Measurements from ENCODE around the gene BMPR1A.
"Not testable (repeated sequence)": the region's sequence is repeated elsewhere in the genome, so short reads cannot be mapped to it uniquely, and the experiment has no call there.

The BMPR1A gene

DNA sequence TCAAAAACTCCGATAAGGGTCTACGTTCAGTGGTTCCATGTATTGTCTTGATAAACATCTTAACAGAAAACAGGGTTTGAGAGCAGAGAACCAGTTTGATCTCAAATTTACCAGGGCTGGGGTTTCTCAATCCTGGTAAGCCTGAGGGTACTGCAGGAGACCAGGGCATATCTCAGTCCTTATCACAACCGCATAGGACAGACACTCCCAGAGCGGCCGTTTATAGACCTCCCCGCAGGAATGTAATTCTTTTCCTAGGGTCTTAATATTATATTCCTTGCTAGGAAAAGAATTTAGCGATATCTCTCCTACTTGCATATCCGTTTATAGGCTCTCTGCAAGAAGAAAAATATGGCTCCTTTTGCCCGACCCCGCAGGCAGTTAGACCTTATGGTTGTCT, 196.3 kb downstream of the BMPR1A start:
- peak in 1 of 3 donors; percentile 22 for DNase-seq
- Histone ChIP-seq H3K9me3 (ENCODE audit: control extremely low read depth in 1 of 5, control insufficient read depth in 4 of 5, insufficient read depth in 2 of 5, low read depth in 1 of 5, low read length in 4 of 5) (peaks cover 0 to 14% (median 4%) of the 10 kb centered on the region in 5 experiments), H3K4me1 (ENCODE audit: control extremely low read depth in 1 of 4, control insufficient read depth in 4 of 4, insufficient read depth in 4 of 4, low read length in 3 of 4) (peaks cover 0 to 12% (median 6%) of the 10 kb centered on the region in 4 experiments)
- CTCF ChIA-PET; H3K4me3 ChIP-seq (ENCODE audit: control insufficient read depth in 1 of 7, extremely low read depth in 1 of 7, insufficient read depth in 4 of 7, low read depth in 2 of 7, low read length in 6 of 7); H3K27me3 ChIP-seq (replicated peaks in 2 of 5; ENCODE audit: control insufficient read depth in 4 of 5, insufficient read depth in 5 of 5, low read length in 4 of 5); H3K27ac ChIP-seq (ENCODE audit: insufficient read depth in 1 of 2, low read depth in 1 of 2, low read length in 2 of 2, poor library complexity in 1 of 2, severe bottlenecking in 2 of 2); POLR2A ChIA-PET; H3K36me3 ChIP-seq (ENCODE audit: control insufficient read depth in 4 of 4, insufficient read depth in 4 of 4, low read length in 3 of 4): not testable (repeated sequence)
- 98% methylated on average over 9 of the region's 10 CpGs for WGBS (ENCODE audit: insufficient coverage)

DNA sequence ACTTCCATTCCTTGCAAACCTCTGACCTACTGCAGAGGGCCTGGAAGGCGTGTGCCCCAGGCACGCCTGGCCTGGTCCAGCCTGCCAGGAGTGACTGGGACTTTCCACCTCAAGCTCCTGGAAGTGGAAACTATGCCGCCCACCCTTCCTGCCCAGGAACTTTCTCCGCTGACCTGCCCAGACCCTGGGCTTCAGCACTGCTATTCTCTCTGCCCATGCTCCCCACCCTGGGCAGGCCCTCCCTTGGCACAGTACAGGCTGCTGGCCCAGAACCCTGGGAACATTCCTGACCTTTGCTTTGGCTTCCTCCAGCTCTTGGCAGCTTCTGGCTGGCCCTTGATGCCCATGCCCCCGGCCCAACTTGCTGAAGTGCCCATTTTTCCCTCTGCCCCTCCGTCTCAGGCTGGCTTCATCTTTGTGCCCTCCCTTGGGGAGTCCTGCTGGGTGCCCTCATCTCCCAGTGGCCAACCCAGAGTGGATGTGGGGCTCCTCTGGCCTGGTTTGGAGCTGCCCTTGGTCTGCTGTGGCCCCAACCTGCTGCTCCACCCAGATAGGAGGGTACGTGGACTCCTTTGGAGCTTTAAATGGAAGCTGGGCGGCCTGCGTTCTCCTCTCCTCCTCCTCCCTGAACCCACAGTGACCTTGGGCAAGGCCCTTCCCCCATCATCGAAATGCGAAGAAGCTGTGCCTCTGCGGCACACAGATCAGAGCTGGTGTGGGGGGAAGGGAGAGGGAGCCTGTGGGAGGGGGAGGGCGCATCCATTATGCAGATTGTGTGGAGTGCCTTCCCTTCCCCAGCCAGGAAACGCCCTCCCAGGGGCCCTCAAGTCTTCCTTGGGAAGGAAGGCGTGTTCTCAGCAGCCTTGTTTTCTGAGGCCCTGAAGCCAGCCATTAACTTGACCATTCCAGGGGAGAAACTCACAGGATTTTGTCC, 197.6 kb downstream of the BMPR1A start:
- peaks cover 0 to 14% (median 4%) of the 10 kb centered on the region in 5 experiments for H3K9me3 ChIP-seq (ENCODE audit: control extremely low read depth in 1 of 5, control insufficient read depth in 4 of 5, insufficient read depth in 2 of 5, low read depth in 1 of 5, low read length in 4 of 5)
- no peaks in the 10 kb centered on the region for H3K27me3 ChIP-seq (replicated peaks in 2 of 5; ENCODE audit: control insufficient read depth in 4 of 5, insufficient read depth in 5 of 5, low read length in 4 of 5)
- DNase-seq = no peak
- H3K36me3 ChIP-seq (ENCODE audit: control insufficient read depth in 4 of 4, insufficient read depth in 4 of 4, low read length in 3 of 4) = no peaks in the 10 kb centered on the region
- ChIA-PET POLR2A (no interaction called here), CTCF (interaction anchor here (1.3 to 2.2 kb wide), 3 partner anchors 11 to 13 kb away, joined by 4 to 7 read pairs (median 6); no protein-coding TSS in a partner anchor)
- 95% methylated on average over 10 of the region's 15 CpGs for WGBS (ENCODE audit: insufficient coverage)
- peaks cover 0 to 19% (median 10%) of the 10 kb centered on the region in 4 experiments for H3K4me1 ChIP-seq (ENCODE audit: control extremely low read depth in 1 of 4, control insufficient read depth in 4 of 4, insufficient read depth in 4 of 4, low read length in 3 of 4)
- no peak overlapping the region for H3K27ac ChIP-seq (ENCODE audit: insufficient read depth in 1 of 2, low read depth in 1 of 2, low read length in 2 of 2, poor library complexity in 1 of 2, severe bottlenecking in 2 of 2)
- no peak overlapping the region for H3K4me3 ChIP-seq (ENCODE audit: control insufficient read depth in 1 of 7, extremely low read depth in 1 of 7, insufficient read depth in 4 of 7, low read depth in 2 of 7, low read length in 6 of 7)

DNA sequence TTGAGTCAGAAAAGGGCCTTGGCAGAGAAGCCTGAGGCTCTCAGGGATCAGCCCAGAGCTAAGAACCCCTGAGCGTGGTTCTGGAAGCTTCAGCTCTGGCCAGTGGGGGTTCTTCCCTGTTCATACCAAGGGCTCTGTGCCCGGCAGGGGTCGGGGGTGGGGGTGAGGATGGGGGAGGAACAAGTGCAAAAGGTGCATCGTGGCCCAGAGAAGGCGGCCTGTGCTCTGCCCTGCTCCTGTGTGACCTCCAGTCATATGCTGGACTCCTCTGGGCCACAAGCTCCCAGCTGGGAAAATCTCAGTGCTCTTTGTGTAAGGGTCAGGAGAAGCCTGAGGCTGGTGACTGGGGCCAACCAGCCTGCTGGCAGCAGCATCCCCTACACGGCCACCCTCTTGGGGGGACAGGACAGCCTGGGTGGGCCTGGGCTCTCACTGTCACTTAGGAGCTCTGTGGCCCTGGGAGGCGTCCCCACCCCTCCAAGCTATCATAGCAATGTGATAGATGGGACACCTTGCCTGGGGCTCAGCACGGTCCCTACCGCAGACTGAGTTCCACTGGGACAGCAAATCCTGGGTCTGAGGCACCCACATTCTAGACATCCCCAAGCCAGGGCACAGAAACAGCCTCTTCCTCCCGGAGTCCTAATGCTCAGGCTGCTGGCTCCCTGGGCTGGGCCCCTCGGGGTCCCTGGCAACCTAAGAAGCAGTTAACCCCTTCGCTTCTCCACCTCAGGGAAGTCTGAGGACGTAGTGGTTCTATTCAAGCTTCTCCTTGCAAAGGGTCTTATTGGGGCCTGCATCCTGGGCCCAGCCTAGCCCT, 198.5 kb downstream of the BMPR1A start:
- no peak overlapping the region for H3K27ac ChIP-seq (ENCODE audit: insufficient read depth in 1 of 2, low read depth in 1 of 2, low read length in 2 of 2, poor library complexity in 1 of 2, severe bottlenecking in 2 of 2)
- H3K4me3 ChIP-seq (ENCODE audit: control insufficient read depth in 1 of 7, extremely low read depth in 1 of 7, insufficient read depth in 4 of 7, low read depth in 2 of 7, low read length in 6 of 7) = no peak overlapping the region
- peaks cover 0 to 25% (median 12%) of the 10 kb centered on the region in 4 experiments for H3K4me1 ChIP-seq (ENCODE audit: control extremely low read depth in 1 of 4, control insufficient read depth in 4 of 4, insufficient read depth in 4 of 4, low read length in 3 of 4)
- no peaks in the 10 kb centered on the region for H3K36me3 ChIP-seq (ENCODE audit: control insufficient read depth in 4 of 4, insufficient read depth in 4 of 4, low read length in 3 of 4)
- no peak for DNase-seq
- peaks cover 0 to under 1% (median 0%) of the 10 kb centered on the region in 5 experiments for H3K27me3 ChIP-seq (replicated peaks in 2 of 5; ENCODE audit: control insufficient read depth in 4 of 5, insufficient read depth in 5 of 5, low read length in 4 of 5)
- ChIA-PET CTCF (interaction anchor here (1.2 to 2.2 kb wide), 4 partner anchors 12 to 15 kb away, joined by 4 to 7 read pairs (median 6); no protein-coding TSS in a partner anchor), POLR2A (no interaction called here)
- H3K9me3 ChIP-seq (ENCODE audit: control extremely low read depth in 1 of 5, control insufficient read depth in 4 of 5, insufficient read depth in 2 of 5, low read depth in 1 of 5, low read length in 4 of 5) = peaks cover 0 to 14% (median 4%) of the 10 kb centered on the region in 5 experiments
- 92% methylated on average over 12 of the region's 13 CpGs for WGBS (ENCODE audit: insufficient coverage)

DNA sequence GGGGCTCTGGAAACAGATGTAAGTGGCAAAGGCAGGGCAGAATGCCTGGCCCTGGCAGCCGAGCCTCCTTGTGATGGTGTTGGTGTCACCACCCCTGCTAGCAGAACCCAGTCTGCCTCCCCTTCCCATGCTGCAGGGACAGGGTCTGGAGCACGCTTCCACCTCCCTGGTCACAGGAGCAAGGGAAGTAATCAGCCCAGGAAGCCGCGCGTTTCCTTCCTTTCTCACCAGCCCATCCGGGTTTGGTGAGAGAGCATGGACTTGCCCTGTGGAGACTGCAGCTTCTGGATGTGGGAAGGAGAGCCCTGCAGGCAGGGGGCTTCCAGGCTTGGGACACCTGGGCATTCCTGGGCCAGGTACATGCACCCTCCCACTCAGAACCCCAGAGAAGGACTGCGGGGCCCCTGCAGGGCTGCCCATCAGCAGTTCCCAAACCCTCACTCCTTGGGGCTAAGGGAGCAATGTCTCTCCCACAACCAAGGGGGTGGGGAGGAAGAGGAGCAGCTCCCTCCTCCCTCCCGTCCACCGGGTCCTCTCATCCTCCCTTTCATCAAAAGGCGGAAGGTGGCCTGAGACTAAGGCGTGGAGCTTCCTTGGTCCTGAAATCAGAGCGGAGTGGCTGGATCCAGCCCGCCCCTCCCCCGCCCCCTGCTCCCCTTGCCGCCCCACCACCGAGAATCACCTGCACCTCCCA, 199.2 kb downstream of the BMPR1A start:
- no peak for DNase-seq
- H3K9me3 ChIP-seq (ENCODE audit: control extremely low read depth in 1 of 5, control insufficient read depth in 4 of 5, insufficient read depth in 2 of 5, low read depth in 1 of 5, low read length in 4 of 5) = peaks cover 0 to 14% (median 4%) of the 10 kb centered on the region in 5 experiments
- 20% methylated on average over 7 of the region's 16 CpGs for WGBS (ENCODE audit: insufficient coverage)
- ChIA-PET POLR2A (no interaction called here), CTCF (interaction anchor here (1.2 to 2.2 kb wide), 2 partner anchors 11 to 14 kb away, joined by 5 to 7 read pairs; no protein-coding TSS in a partner anchor)
- peaks cover 0 to 2% (median 0%) of the 10 kb centered on the region in 5 experiments for H3K27me3 ChIP-seq (replicated peaks in 2 of 5; ENCODE audit: control insufficient read depth in 4 of 5, insufficient read depth in 5 of 5, low read length in 4 of 5)
- no peak overlapping the region for H3K4me3 ChIP-seq (ENCODE audit: control insufficient read depth in 1 of 7, extremely low read depth in 1 of 7, insufficient read depth in 4 of 7, low read depth in 2 of 7, low read length in 6 of 7)
- H3K36me3 ChIP-seq (ENCODE audit: control insufficient read depth in 4 of 4, insufficient read depth in 4 of 4, low read length in 3 of 4) = no peaks in the 10 kb centered on the region
- no peak overlapping the region for H3K27ac ChIP-seq (ENCODE audit: insufficient read depth in 1 of 2, low read depth in 1 of 2, low read length in 2 of 2, poor library complexity in 1 of 2, severe bottlenecking in 2 of 2)
- peaks cover 0 to 25% (median 12%) of the 10 kb centered on the region in 4 experiments for H3K4me1 ChIP-seq (ENCODE audit: control extremely low read depth in 1 of 4, control insufficient read depth in 4 of 4, insufficient read depth in 4 of 4, low read length in 3 of 4)

DNA sequence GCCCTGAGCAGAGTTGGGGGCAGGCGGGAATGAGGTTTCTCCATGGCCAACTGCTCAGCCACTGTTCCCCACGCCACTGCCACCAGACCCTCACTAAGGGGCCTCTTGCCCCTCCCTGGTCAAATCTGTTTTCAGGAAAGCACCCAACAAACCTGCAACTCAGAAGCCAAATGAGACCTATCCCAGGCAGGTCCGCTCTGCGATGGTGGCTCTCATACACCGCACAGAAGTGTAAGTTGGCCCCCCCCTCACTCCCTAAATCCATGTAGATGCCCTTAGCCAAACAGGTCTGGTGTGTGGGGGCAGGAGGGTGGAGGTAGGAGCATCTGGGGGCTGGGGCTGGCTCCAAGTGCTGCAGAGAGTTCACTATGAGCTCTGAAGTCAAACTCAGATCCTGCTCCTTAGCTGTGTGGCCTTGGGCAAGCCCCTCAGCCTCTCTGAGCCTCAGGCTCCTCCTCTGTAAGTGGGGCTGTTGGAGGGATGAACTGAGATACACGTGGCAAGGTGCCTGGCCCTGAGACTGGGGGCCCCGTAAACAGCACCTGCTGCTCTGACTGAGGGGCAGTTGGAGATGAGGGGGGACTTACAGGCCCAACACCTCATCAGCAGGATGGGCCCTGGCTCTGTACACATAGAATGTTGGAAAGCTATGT, 199.9 kb downstream of the BMPR1A start:
- Histone ChIP-seq H3K4me3 (ENCODE audit: control insufficient read depth in 1 of 7, extremely low read depth in 1 of 7, insufficient read depth in 4 of 7, low read depth in 2 of 7, low read length in 6 of 7) (no peak overlapping the region), H3K36me3 (ENCODE audit: control insufficient read depth in 4 of 4, insufficient read depth in 4 of 4, low read length in 3 of 4) (no peaks in the 10 kb centered on the region), H3K27ac (ENCODE audit: insufficient read depth in 1 of 2, low read depth in 1 of 2, low read length in 2 of 2, poor library complexity in 1 of 2, severe bottlenecking in 2 of 2) (no peak overlapping the region), H3K27me3 (replicated peaks in 2 of 5; ENCODE audit: control insufficient read depth in 4 of 5, insufficient read depth in 5 of 5, low read length in 4 of 5) (peaks cover 0 to 2% (median 0%) of the 10 kb centered on the region in 5 experiments), H3K9me3 (ENCODE audit: control extremely low read depth in 1 of 5, control insufficient read depth in 4 of 5, insufficient read depth in 2 of 5, low read depth in 1 of 5, low read length in 4 of 5) (peaks cover 0 to 12% (median 4%) of the 10 kb centered on the region in 5 experiments), H3K4me1 (ENCODE audit: control extremely low read depth in 1 of 4, control insufficient read depth in 4 of 4, insufficient read depth in 4 of 4, low read length in 3 of 4) (peaks cover 0 to 25% (median 12%) of the 10 kb centered on the region in 4 experiments)
- CTCF ChIA-PET = interaction anchor here (1.5 to 3.2 kb wide), 2 partner anchors 14 to 17 kb away, joined by 7 to 13 read pairs; no protein-coding TSS in a partner anchor
- DNase-seq = no peak
- POLR2A ChIA-PET = no interaction called here
- WGBS (ENCODE audit: insufficient coverage) = 88% methylated on average over 6 of the region's 7 CpGs

DNA sequence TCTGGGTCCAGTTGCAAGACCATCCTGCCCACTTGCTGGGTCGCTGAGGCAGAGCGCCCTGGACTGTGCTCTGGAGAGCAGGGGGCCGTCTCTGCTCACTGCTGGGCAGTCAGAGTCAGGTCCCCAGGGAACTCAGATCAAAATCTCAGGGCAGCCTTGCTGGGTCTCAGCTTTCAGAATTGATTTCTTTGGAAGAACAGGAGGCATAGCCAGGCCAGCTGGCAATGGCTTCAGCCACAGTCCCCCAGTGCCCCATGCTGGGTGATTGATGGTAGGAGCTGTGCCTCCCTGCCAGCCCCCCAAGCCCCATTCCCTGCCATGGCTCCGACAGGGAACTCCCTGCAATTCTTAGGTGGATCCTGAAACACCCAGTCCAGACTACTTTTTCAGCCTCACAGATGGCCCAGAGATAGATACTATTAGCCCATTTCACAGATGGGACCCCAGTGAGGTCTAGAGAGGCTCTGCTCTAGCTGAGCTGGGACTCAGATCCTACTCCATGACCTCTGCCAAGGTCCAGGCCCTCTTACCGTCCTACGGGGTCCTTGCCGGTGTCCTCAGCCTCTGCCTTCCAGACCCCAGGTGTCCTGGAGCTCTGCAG, 200.5 kb downstream of the BMPR1A start:
- no peaks in the 10 kb centered on the region for H3K36me3 ChIP-seq (ENCODE audit: control insufficient read depth in 4 of 4, insufficient read depth in 4 of 4, low read length in 3 of 4)
- H3K27ac ChIP-seq (ENCODE audit: insufficient read depth in 1 of 2, low read depth in 1 of 2, low read length in 2 of 2, poor library complexity in 1 of 2, severe bottlenecking in 2 of 2) = no peak overlapping the region
- ChIA-PET CTCF (interaction anchor here (1.5 to 3.2 kb wide), 2 partner anchors 13 to 18 kb away, joined by 7 to 13 read pairs; no protein-coding TSS in a partner anchor), POLR2A (no interaction called here)
- peaks cover 0 to 12% (median 3%) of the 10 kb centered on the region in 5 experiments for H3K9me3 ChIP-seq (ENCODE audit: control extremely low read depth in 1 of 5, control insufficient read depth in 4 of 5, insufficient read depth in 2 of 5, low read depth in 1 of 5, low read length in 4 of 5)
- WGBS (ENCODE audit: insufficient coverage) = 98% methylated on average over 6 of the region's 7 CpGs
- DNase-seq = no peak
- no peak overlapping the region for H3K4me3 ChIP-seq (ENCODE audit: control insufficient read depth in 1 of 7, extremely low read depth in 1 of 7, insufficient read depth in 4 of 7, low read depth in 2 of 7, low read length in 6 of 7)
- peaks cover 0 to 2% (median 0%) of the 10 kb centered on the region in 5 experiments for H3K27me3 ChIP-seq (replicated peaks in 2 of 5; ENCODE audit: control insufficient read depth in 4 of 5, insufficient read depth in 5 of 5, low read length in 4 of 5)
- peaks cover 0 to 25% (median 12%) of the 10 kb centered on the region in 4 experiments for H3K4me1 ChIP-seq (ENCODE audit: control extremely low read depth in 1 of 4, control insufficient read depth in 4 of 4, insufficient read depth in 4 of 4, low read length in 3 of 4)

All from common myeloid progenitor, CD34-positive (primary cell).